Spleen (tissue), 7 donors: ENCODE measurements around the gene MAP3K10.

ENCODE experiments used
- POLR2A ChIP-seq, 3 donors: fragments of 450-650 bp; IDR thresholded peaks; one replicate each; pipeline ENCODE4 v1.5.1; 2017; ENCODE audit warnings: antibody characterized with exemption in 3 of 3, mild to moderate bottlenecking in 1 of 3
- POLR2AphosphoS5 ChIP-seq, 3 donors: sonication (generic); formaldehyde crosslinking; IDR thresholded peaks; one replicate each; pipeline ENCODE4 v1.5.1; 2017; ENCODE audit warnings: antibody characterized with exemption in 3 of 3
- TF ChIP-seq, protein P1 (sequence below), 11 experiments: fragments of 200-600 bp in 7 of 11; fragments of 450-650 bp in 4 of 11; sonication (generic) in 4 of 11; IDR thresholded peaks in 8 of 11; conservative IDR thresholded peaks in 3 of 11; 1 replicate in 7 of 11; 2 replicates in 4 of 11; pipeline versions ENCODE4 v1.4.0 to v1.8.0; 2016 to 2021; ENCODE audit warnings: antibody characterized with exemption in 11 of 11, inconsistent platforms in 4 of 11, mild to moderate bottlenecking in 1 of 11
- donor health status: DM: no; HTN: no; CAD: no; lungs with moderate emphysema.
- donor health status: DM: no; HTN: no; CAD: no.
- donor health status: DM: no; HTN: no; CAD: no.

DNA sequence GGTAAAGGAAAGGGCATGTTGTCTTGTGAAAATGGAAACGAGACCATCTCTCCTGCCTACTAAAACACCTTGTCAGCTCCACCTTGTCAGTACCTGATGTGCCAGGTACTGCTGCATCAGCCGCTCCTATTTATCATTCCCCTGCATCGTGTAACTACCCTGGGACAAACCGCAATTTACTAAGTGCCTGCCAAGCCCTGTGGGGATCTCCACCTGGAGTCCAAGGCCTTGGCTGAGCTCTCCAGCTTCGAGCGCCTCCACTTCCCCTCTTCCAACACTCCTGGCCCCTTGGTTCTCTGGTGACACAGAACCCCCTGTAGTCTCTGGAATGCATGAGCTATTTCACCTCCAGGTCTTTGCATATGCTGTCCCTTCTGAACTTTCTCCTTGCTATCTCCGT is 61.2 kb downstream of the MAP3K10 start:
- TF ChIP-seq, protein P1, sequence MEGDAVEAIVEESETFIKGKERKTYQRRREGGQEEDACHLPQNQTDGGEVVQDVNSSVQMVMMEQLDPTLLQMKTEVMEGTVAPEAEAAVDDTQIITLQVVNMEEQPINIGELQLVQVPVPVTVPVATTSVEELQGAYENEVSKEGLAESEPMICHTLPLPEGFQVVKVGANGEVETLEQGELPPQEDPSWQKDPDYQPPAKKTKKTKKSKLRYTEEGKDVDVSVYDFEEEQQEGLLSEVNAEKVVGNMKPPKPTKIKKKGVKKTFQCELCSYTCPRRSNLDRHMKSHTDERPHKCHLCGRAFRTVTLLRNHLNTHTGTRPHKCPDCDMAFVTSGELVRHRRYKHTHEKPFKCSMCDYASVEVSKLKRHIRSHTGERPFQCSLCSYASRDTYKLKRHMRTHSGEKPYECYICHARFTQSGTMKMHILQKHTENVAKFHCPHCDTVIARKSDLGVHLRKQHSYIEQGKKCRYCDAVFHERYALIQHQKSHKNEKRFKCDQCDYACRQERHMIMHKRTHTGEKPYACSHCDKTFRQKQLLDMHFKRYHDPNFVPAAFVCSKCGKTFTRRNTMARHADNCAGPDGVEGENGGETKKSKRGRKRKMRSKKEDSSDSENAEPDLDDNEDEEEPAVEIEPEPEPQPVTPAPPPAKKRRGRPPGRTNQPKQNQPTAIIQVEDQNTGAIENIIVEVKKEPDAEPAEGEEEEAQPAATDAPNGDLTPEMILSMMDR (IDR thresholded peaks at IDR 0.05 in 8 of 11, conservative IDR thresholded peaks at IDR 0.05 in 3 of 11): no peak
- TF ChIP-seq POLR2A (IDR thresholded peaks at IDR 0.05): no peak
- no peak for TF ChIP-seq POLR2AphosphoS5 (IDR thresholded peaks at IDR 0.05)
